ENCODE measurements around the gene ANKRD39.

ANKRD39 gene

GRCh38 chr2:96799623-96799935 is 58.2 kb downstream of the ANKRD39 start:
- DNase-seq (ENCODE audit: low spot score): no peak
- no peak for TF ChIP-seq CTCF (IDR thresholded peaks at IDR 0.05; ENCODE audit: extremely low read depth, missing control alignments)

GRCh38 chr2:96798733-96799622 is 58.8 kb downstream of the ANKRD39 start:
- no peak for TF ChIP-seq CTCF (IDR thresholded peaks at IDR 0.05; ENCODE audit: extremely low read depth, missing control alignments)
- DNase-seq (ENCODE audit: low spot score): no peak
